Muscle of leg (tissue), 11 donors: ENCODE measurements around the gene RALGPS1. TPM values are rescaled to one million over a fixed set of nuclear protein-coding genes. Genes with fewer than 3 reads are reported as not detected.

Experiments
- DNase-seq: peaks from one replicate; pipeline ENCODE4 v3.0.0; 2013
- H3K27ac ChIP-seq: one replicate; pipeline ENCODE4 v1.5.1; 2013; ENCODE audit warnings: mild to moderate bottlenecking, low read length, control low read depth
- H3K27me3 ChIP-seq: one replicate; pipeline ENCODE4 v1.6.1; 2013; ENCODE audit warnings: low read length; ENCODE audit not compliant: control insufficient read depth, insufficient read depth
- H3K36me3 ChIP-seq: one replicate; pipeline ENCODE4 v1.6.1; 2013; ENCODE audit warnings: low read length; ENCODE audit not compliant: control insufficient read depth, insufficient read depth
- H3K4me1 ChIP-seq: one replicate; pipeline ENCODE4 v1.6.1; 2013; ENCODE audit warnings: low read length; ENCODE audit not compliant: control insufficient read depth, insufficient read depth
- H3K4me3 ChIP-seq: one replicate; pipeline ENCODE4 v1.5.1; 2013; ENCODE audit warnings: low read length, control low read depth
- H3K9me3 ChIP-seq: replicated peaks from 2 replicates; pipeline ENCODE4 v1.6.1; 2013; ENCODE audit warnings: low read depth, low read length; ENCODE audit not compliant: control insufficient read depth
- WGBS: methylation state at CpG from one replicate; pipeline ENCODE4 v1.1.5; 2013; ENCODE audit warnings: missing lambda C conversion rate; ENCODE audit not compliant: insufficient coverage; 5-methylcytosine and 5-hydroxymethylcytosine counted together
- polyA plus RNA-seq, 8 donors: library from polyadenylated mRNA; unstranded; fragments of 120-200 nt; gene quantifications; one replicate each; pipeline versions ENCODE4 v1.2.1 to v1.2.3, GENCODE V29; 2013; ENCODE audit warnings: inconsistent platforms in 1 of 8, low replicate concordance in 1 of 8; ENCODE audit not compliant: insufficient read length in 8 of 8, insufficient read depth in 1 of 8
- total RNA-seq: library from RNA; stranded (reverse); fragments of 120-200 nt; gene quantifications from one replicate; pipeline ENCODE4 v1.2.4, GENCODE V29; 2013

RALGPS1 gene
- total and polyA plus RNA-seq, 9 donors = 4.6 to 8.6 (median 7.2) TPM

GRCh38 chr9:127056446-127056845, 141.9 kb downstream of the RALGPS1 start:
- no peak overlapping the region for H3K27ac ChIP-seq
- no peaks in the 10 kb centered on the region for H3K9me3 ChIP-seq

GRCh38 chr9:127058011-127058644, 143.5 kb downstream of the RALGPS1 start:
- DNase-seq = no peak
- 59% methylated on average over 7 of the region's 7 CpGs for WGBS
- Histone ChIP-seq H3K27me3 (no peaks in the 10 kb centered on the region), H3K4me3 (no peak overlapping the region), H3K4me1 (peaks cover 31% of the 10 kb centered on the region), H3K36me3 (no peaks in the 10 kb centered on the region), H3K9me3 (no peaks in the 10 kb centered on the region), H3K27ac (peak overlapping the region; percentile 15)

More at GRCh38 chr9:127056446-127056845, 141.9 kb downstream of the RALGPS1 start:
- DNase-seq = no peak
- Histone ChIP-seq H3K4me1 (peaks cover 39% of the 10 kb centered on the region), H3K27me3 (no peaks in the 10 kb centered on the region), H3K4me3 (no peak overlapping the region), H3K36me3 (peaks cover 2% of the 10 kb centered on the region)
- WGBS = no CpG with 5 or more reads among the region's 3 CpGs

DNA sequence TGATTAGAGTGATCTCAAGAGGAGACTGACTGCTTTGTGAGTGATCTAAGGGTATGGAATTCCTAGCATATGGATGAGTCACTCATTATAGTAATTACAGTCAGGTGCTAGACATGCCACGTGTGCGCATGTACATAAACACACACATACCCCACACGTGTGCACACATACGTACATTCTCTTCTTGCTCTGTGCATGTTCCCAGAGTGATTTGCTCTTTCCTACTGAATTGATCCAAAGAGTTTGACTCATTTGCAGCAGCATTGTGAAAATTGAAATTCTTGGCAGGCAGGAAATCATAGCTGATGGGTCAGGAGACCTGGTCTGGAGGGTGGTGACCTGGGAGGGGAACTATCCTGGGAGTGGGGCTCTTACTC, 144.1 kb downstream of the RALGPS1 start:
- peaks cover 26% of the 10 kb centered on the region for H3K4me1 ChIP-seq
- DNase-seq = no peak
- H3K27me3 ChIP-seq = no peaks in the 10 kb centered on the region
- 64% methylated on average over 4 of the region's 4 CpGs for WGBS
- no peaks in the 10 kb centered on the region for H3K9me3 ChIP-seq
- no peaks in the 10 kb centered on the region for H3K36me3 ChIP-seq
- no peak overlapping the region for H3K4me3 ChIP-seq
- H3K27ac ChIP-seq = no peak overlapping the region

GRCh38 chr9:127059030-127059429, 144.4 kb downstream of the RALGPS1 start:
- H3K27me3 ChIP-seq = no peaks in the 10 kb centered on the region
- no peaks in the 10 kb centered on the region for H3K36me3 ChIP-seq
- H3K27ac ChIP-seq = no peak overlapping the region
- no peaks in the 10 kb centered on the region for H3K9me3 ChIP-seq
- no peak for DNase-seq
- 80% methylated on average over 1 of the region's 2 CpGs for WGBS
- H3K4me1 ChIP-seq = peaks cover 22% of the 10 kb centered on the region
- H3K4me3 ChIP-seq = no peak overlapping the region

DNA sequence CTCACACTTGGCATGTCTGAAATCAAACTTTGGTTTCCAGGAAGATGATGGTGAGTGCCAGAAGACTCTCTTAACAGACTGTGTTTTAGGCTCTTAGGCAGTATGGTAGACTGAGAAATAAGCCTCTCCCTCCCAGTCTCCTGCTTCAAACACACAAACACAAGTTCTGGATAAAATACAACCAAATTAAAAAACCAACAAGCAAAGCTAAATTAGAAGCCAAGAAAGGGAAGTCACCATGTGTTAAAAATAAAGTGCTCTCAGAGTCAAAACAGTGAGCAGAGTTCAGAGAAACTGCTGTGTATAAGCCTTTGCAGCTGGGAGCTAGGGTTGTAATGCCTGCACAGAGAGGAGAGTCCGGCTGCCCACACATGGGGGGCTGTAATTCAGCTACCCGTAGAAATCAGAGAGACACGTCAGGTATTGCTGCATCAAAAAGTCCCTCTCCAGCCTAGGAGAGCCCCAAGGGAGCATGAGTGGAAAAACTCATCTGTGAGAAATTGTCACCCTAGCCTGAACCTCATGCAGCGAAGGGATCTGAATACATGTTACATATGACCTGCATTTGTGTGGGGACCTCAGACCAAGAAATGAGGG, 145.3 kb downstream of the RALGPS1 start:
- Histone ChIP-seq H3K27me3 (no peaks in the 10 kb centered on the region), H3K9me3 (no peaks in the 10 kb centered on the region), H3K4me3 (no peak overlapping the region), H3K4me1 (peaks cover 16% of the 10 kb centered on the region), H3K27ac (peak overlapping the region; percentile 26), H3K36me3 (no peaks in the 10 kb centered on the region)
- DNase-seq = peak; percentile 74
- WGBS = 35% methylated on average over 4 of the region's 4 CpGs

DNA sequence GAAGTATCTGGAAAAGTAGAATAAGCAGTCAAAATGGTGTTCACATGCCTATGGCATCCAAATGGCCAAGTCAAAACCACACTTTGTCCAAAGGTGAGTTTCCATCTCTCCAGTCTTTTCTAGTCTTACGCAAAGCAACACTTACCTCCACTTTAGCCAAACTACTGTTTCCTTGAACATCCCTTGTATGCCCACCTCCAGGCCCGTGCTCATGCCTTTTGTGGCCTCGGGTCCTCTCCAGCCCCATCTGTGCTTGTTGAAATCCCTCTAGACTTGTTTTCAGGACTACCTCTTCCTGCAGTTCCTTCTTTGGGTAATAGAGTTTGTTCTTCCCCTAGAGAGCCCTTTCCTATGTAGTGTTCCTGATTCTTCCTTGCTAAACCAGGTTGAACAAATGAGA, 146.8 kb downstream of the RALGPS1 start:
- 100% methylated on average over 2 of the region's 3 CpGs for WGBS
- Histone ChIP-seq H3K4me3 (no peak overlapping the region), H3K4me1 (peaks cover 16% of the 10 kb centered on the region), H3K27me3 (no peaks in the 10 kb centered on the region), H3K9me3 (no peaks in the 10 kb centered on the region), H3K36me3 (no peaks in the 10 kb centered on the region), H3K27ac (no peak overlapping the region)
- DNase-seq = no peak

- peaks cover 7% of the 10 kb centered on the region for H3K4me1 ChIP-seq
- DNase-seq = no peak
Observed at GRCh38 chr9:127064335-127064734, 149.8 kb downstream of the RALGPS1 start.

DNA sequence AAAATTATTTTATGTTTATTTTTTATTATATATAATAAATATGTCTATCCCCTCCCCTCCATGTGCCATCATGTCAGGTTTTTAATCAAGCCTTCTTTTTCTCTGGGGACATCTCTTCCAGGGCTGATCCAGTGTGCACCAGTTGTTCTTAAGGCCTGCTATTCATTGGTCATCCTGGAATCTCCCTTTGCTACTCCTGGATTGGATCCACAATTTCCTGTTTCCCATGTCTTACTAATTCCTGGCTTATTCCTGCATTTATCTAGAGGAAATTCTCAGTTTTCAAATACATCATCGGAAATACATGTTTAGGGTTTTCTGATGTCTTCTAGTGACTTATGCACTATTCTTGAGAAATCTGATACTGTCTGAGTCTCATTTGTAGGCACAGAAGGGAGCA, 151.0 kb downstream of the RALGPS1 start:
- no CpG with 5 or more reads among the region's 1 CpG for WGBS
- H3K4me1 ChIP-seq = no peaks in the 10 kb centered on the region
- H3K27me3 ChIP-seq = no peaks in the 10 kb centered on the region
- no peaks in the 10 kb centered on the region for H3K9me3 ChIP-seq
- H3K36me3 ChIP-seq = no peaks in the 10 kb centered on the region
- peak overlapping the region; percentile 23 for H3K27ac ChIP-seq
- H3K4me3 ChIP-seq = no peak overlapping the region
- DNase-seq = peak; percentile 81

More at GRCh38 chr9:127064335-127064734, 149.8 kb downstream of the RALGPS1 start:
- Histone ChIP-seq H3K9me3 (no peaks in the 10 kb centered on the region), H3K4me3 (no peak overlapping the region), H3K36me3 (no peaks in the 10 kb centered on the region), H3K27ac (no peak overlapping the region), H3K27me3 (no peaks in the 10 kb centered on the region)
- WGBS = 70% methylated on average over 2 of the region's 2 CpGs

DNA sequence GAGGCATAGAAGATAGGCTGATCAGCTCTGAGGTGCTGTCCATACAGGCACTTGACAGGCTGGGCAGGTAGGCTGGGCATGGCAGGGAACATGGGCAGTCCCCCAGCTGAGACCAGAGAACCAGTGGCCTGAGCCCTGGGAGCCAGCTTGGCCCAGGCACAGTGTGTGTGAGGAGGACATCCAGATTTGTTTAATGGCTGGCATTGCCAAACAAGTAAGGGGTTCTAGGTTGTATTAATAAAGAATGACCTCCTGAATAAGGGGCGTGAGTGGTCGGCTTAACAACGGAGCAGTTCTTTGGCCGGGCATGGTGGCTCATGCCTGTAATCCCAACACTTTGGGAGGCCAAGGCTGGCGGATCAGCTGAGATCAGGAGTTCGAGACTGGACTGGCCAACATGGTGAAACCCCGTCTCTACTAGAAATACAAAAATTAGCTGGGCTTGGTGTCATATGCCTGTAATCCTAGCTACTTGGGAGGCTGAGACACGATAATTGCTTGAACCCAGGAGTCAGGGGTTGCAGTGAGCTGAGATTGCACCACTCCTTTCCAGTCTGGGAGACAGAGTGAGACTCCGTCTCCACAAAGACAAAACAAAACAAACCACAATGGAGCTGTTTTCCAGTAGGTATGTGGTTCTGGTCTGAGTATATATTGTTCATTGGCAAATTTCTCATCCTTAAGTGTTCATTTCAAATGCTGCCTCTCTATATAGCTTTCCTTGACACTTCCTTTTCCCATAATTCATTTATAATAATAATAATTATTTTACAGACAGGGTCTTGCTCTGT, 151.7 kb downstream of the RALGPS1 start:
- H3K27ac ChIP-seq = peak overlapping the region; percentile 23
- H3K36me3 ChIP-seq = no peaks in the 10 kb centered on the region
- no peak overlapping the region for H3K4me3 ChIP-seq
- H3K9me3 ChIP-seq = no peaks in the 10 kb centered on the region
- DNase-seq = no peak
- no peaks in the 10 kb centered on the region for H3K4me1 ChIP-seq
- no peaks in the 10 kb centered on the region for H3K27me3 ChIP-seq
- 96% methylated on average over 8 of the region's 9 CpGs for WGBS

DNA sequence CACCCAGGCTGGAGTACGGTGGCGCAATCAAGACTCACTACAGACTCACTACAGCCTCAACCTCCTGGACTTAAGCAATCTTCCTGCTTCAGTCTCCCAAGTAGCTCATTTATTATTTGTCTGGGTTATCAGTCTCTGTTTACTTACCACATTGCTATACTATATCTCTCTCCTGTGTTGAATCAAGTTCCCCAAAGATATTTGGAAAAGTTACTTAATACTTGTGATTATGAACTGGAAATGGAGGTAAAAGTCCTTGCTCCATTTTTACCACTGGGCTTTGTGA, 152.2 kb downstream of the RALGPS1 start:
- no peak for DNase-seq
- Histone ChIP-seq H3K4me3 (no peak overlapping the region), H3K9me3 (peaks cover 1% of the 10 kb centered on the region), H3K36me3 (no peaks in the 10 kb centered on the region), H3K27me3 (no peaks in the 10 kb centered on the region), H3K27ac (no peak overlapping the region), H3K4me1 (no peaks in the 10 kb centered on the region)
- WGBS = no CpG with 5 or more reads among the region's 2 CpGs
